Gastrocnemius medialis (tissue), 4 donors: ENCODE measurements around the gene SYCE3. TPM values are rescaled to one million over a fixed set of nuclear protein-coding genes. Genes with fewer than 3 reads are reported as not detected.

ENCODE experiments used
- ATAC-seq, 2 donors: fragments of 150-250 bp; one replicate each; pipeline ENCODE4 v1.9.1; 2016
- DNase-seq, 2 donors: peaks; one replicate each; pipeline ENCODE4 v3.0.0-alpha.2; 2019
- H3K27ac ChIP-seq, 4 donors: fragments of 200-600 bp; sonication (generic); 1 replicate in 1 of 4; 2 replicates in 3 of 4; pipeline ENCODE4 v1.5.1; 2016 to 2018; ENCODE audit warnings: mild to moderate bottlenecking in 2 of 4, moderate library complexity in 1 of 4
- H3K27me3 ChIP-seq, 3 donors: fragments of 200-600 bp; sonication (generic) in 2 of 3; 1 replicate in 1 of 3; 2 replicates in 2 of 3; pipeline versions ENCODE4 v1.5.1 to v1.6.0; 2016 to 2019; ENCODE audit warnings: mild to moderate bottlenecking in 1 of 3, moderate library complexity in 1 of 3
- H3K36me3 ChIP-seq, 2 donors: fragments of 200-600 bp; sonication (generic) in 1 of 2; one replicate each; pipeline ENCODE4 v1.5.1; 2017 to 2018
- H3K4me1 ChIP-seq, 2 donors: fragments of 200-600 bp; sonication (generic) in 1 of 2; one replicate each; pipeline ENCODE4 v1.5.1; 2016 to 2017; ENCODE audit warnings: mild to moderate bottlenecking in 2 of 2
- H3K4me3 ChIP-seq, 4 donors: fragments of 200-600 bp; sonication (generic) in 3 of 4; 1 replicate in 1 of 4; 2 replicates in 3 of 4; pipeline ENCODE4 v1.5.1; 2016 to 2019; ENCODE audit warnings: mild to moderate bottlenecking in 2 of 4
- H3K9me3 ChIP-seq, 3 donors: fragments of 200-600 bp; sonication (generic) in 2 of 3; 1 replicate in 1 of 3; 2 replicates in 2 of 3; pipeline ENCODE4 v1.5.1; 2016 to 2019
- POLR2A ChIP-seq, 2 donors: fragments of 450-650 bp; IDR thresholded peaks; one replicate each; pipeline ENCODE4 v1.6.1; 2017; ENCODE audit warnings: antibody characterized with exemption in 2 of 2, mild to moderate bottlenecking in 2 of 2, moderate library complexity in 2 of 2
- in situ Hi-C, 4 donors: fragments of 200-750 bp; cut with MboI; loops; one replicate each; pipeline versions ENCODE4 v1.15.0 to v1.8.0; 2017; ENCODE audit warnings: low sequenced_read_pairs in 4 of 4
- intact Hi-C: fragments of 100-400 bp; cut with DNase I; formaldehyde crosslinking; loops from one replicate; pipeline ENCODE4 v1.15.1; 2023; ENCODE audit warnings: low total_unique reads
- total RNA-seq, 4 donors: library from RNA; depleted of rRNA; stranded (reverse); fragments of >200 nt; gene quantifications; one replicate each; pipeline versions ENCODE4 v1.1.0 to v1.2.3, GENCODE V29; 2016
- TF ChIP-seq, protein P1 (sequence below), 5 experiments: fragments of 450-650 bp in 3 of 5; fragments of 200-600 bp in 2 of 5; sonication (generic) in 2 of 5; IDR thresholded peaks in 4 of 5; conservative IDR thresholded peaks in 1 of 5; 1 replicate in 4 of 5; 2 replicates in 1 of 5; pipeline ENCODE4 v1.5.1; 2016 to 2019; ENCODE audit warnings: antibody characterized with exemption in 5 of 5, mild to moderate bottlenecking in 3 of 5, moderate library complexity in 3 of 5

The SYCE3 gene
- total RNA-seq, 4 donors from 2014 or later = not detected

- Histone ChIP-seq H3K27me3 (peaks cover 15 to 40% (median 20%) of the 10 kb centered on the region in 3 donors), H3K4me3 (no peak overlapping the region), H3K36me3 (no peaks in the 10 kb centered on the region), H3K27ac (no peak overlapping the region), H3K4me1 (no peaks in the 10 kb centered on the region), H3K9me3 (no peaks in the 10 kb centered on the region)
- in situ Hi-C loops (no loop called here), intact Hi-C loops (no loop called here)
- TF ChIP-seq, protein P1, sequence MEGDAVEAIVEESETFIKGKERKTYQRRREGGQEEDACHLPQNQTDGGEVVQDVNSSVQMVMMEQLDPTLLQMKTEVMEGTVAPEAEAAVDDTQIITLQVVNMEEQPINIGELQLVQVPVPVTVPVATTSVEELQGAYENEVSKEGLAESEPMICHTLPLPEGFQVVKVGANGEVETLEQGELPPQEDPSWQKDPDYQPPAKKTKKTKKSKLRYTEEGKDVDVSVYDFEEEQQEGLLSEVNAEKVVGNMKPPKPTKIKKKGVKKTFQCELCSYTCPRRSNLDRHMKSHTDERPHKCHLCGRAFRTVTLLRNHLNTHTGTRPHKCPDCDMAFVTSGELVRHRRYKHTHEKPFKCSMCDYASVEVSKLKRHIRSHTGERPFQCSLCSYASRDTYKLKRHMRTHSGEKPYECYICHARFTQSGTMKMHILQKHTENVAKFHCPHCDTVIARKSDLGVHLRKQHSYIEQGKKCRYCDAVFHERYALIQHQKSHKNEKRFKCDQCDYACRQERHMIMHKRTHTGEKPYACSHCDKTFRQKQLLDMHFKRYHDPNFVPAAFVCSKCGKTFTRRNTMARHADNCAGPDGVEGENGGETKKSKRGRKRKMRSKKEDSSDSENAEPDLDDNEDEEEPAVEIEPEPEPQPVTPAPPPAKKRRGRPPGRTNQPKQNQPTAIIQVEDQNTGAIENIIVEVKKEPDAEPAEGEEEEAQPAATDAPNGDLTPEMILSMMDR (IDR thresholded peaks at IDR 0.05 in 4 of 5, conservative IDR thresholded peaks at IDR 0.05 in 1 of 5) = no peak
- no peak for TF ChIP-seq POLR2A (IDR thresholded peaks at IDR 0.05)
- ATAC-seq = no peak
- no peak for DNase-seq
Measured at GRCh38 chr22:50606946-50607658, 44.4 kb upstream of the SYCE3 start.

GRCh38 chr22:50606165-50606945, 43.6 kb upstream of the SYCE3 start:
- Histone ChIP-seq H3K36me3 (no peaks in the 10 kb centered on the region), H3K9me3 (no peaks in the 10 kb centered on the region), H3K4me3 (no peak overlapping the region), H3K4me1 (no peaks in the 10 kb centered on the region), H3K27me3 (peaks cover 17 to 47% (median 25%) of the 10 kb centered on the region in 3 donors), H3K27ac (no peak overlapping the region)
- DNase-seq = peak in 1 of 2 donors; percentile 1
- TF ChIP-seq, protein P1 (IDR thresholded peaks at IDR 0.05 in 4 of 5, conservative IDR thresholded peaks at IDR 0.05 in 1 of 5) = no peak
- no peak for TF ChIP-seq POLR2A (IDR thresholded peaks at IDR 0.05)
- ATAC-seq = no peak
- in situ Hi-C loops = no loop called here
- intact Hi-C loops = no loop called here

- no peak for ATAC-seq
- no peak overlapping the region for H3K27ac ChIP-seq
- TF ChIP-seq POLR2A (IDR thresholded peaks at IDR 0.05) = no peak
- no peaks in the 10 kb centered on the region for H3K4me1 ChIP-seq
- peaks cover 20 to 52% (median 30%) of the 10 kb centered on the region in 3 donors for H3K27me3 ChIP-seq
- peak in 1 of 2 donors; percentile 8 for DNase-seq
- in situ Hi-C loops = no loop called here
- no peaks in the 10 kb centered on the region for H3K36me3 ChIP-seq
- no peak overlapping the region for H3K4me3 ChIP-seq
- intact Hi-C loops = no loop called here
- no peaks in the 10 kb centered on the region for H3K9me3 ChIP-seq
Measured at GRCh38 chr22:50605613-50606074, 42.9 kb upstream of the SYCE3 start.

DNA sequence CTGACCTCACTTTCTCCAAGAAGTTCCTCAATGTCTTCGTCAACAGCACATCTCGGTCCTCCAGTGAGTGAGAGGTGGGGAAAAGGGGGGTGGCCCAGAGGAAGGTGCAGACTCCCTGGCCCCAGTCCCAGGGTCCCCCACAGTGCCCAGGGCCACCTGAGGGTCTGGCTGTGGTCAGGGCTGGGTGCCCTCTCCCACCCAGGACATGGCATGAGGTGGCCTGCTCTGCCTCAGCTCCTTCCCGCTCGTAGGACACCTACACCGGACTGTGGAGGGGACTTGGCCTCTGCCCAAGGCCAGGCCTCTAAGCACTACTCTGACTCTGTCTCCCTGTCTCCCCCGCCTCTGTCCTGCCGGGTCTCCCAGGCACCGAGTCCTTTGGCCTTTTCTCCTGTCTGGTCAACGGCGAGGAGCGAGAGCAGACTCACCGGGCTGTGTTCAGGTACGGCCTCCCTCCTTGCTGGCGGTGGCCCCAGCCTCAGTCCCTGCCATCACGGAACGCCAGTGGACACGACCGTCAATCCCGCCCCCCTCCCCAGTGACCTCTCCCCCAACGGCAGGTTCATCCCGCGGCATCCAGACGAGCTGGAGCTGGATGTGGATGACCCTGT, 42.4 kb upstream of the SYCE3 start:
- ATAC-seq (no peak), DNase-seq (peak in 1 of 2 donors; percentile 5)
- TF ChIP-seq, protein P1 (IDR thresholded peaks at IDR 0.05 in 4 of 5, conservative IDR thresholded peaks at IDR 0.05 in 1 of 5) = no peak
- TF ChIP-seq POLR2A (IDR thresholded peaks at IDR 0.05) = no peak
- Histone ChIP-seq H3K27ac (no peak overlapping the region), H3K4me1 (no peaks in the 10 kb centered on the region), H3K4me3 (no peak overlapping the region), H3K36me3 (no peaks in the 10 kb centered on the region), H3K27me3 (peaks cover 21 to 54% (median 31%) of the 10 kb centered on the region in 3 donors), H3K9me3 (no peaks in the 10 kb centered on the region)
- in situ Hi-C loops (no loop called here), intact Hi-C loops (no loop called here)
